Activated T-helper 2 cell treated with anti-CD3 and anti-CD28 coated beads, Interferon-gamma antibody, Interleukin-2, Interleukin-4, amounts not matched to agents 10 μg/mL and 5 μg/mL and 100 μg/mL, durations not matched to agents 14 hours and 24 hours and 36 hours (primary cell): ENCODE data around the gene FAM83F. TPM values are rescaled to one million over a fixed set of nuclear protein-coding genes. Genes with fewer than 3 reads are reported as not detected.

Experiments used
- DNase-seq: peaks from one replicate; pipeline ENCODE4 v3.0.0; 2021; ENCODE audit warnings: low spot score
- H3K27ac Mint-ChIP-seq: one replicate; pipeline ENCODE4 v1.8.0; 2021; ENCODE audit warnings: mixed read lengths
- H3K27me3 Mint-ChIP-seq: one replicate; pipeline ENCODE4 v1.8.0; 2021; ENCODE audit warnings: low read depth, mixed read lengths
- H3K36me3 Mint-ChIP-seq: one replicate; pipeline ENCODE4 v1.8.0; 2021; ENCODE audit warnings: low read depth, mixed read lengths
- H3K4me1 Mint-ChIP-seq: one replicate; pipeline ENCODE4 v1.8.0; 2021; ENCODE audit warnings: low read depth, mixed read lengths
- H3K4me3 Mint-ChIP-seq: one replicate; pipeline ENCODE4 v1.8.0; 2021; ENCODE audit warnings: low read depth, mild to moderate bottlenecking, moderate library complexity, mixed read lengths
- H3K9me3 Mint-ChIP-seq: one replicate; pipeline ENCODE4 v1.8.0; 2021; ENCODE audit warnings: mixed read lengths
- intact Hi-C: fragments of 100-400 bp; cut with micrococcal nuclease; formaldehyde crosslinking; loops from one replicate; pipeline ENCODE4 v1.15.1; 2023
- total RNA-seq: library from RNA; stranded (reverse); gene quantifications from 2 replicates; pipeline ENCODE4 v1.2.3, GENCODE V29; 2022

FAM83F gene
- total RNA-seq, 1 donor from 2014 or later = 0.07 TPM

DNA sequence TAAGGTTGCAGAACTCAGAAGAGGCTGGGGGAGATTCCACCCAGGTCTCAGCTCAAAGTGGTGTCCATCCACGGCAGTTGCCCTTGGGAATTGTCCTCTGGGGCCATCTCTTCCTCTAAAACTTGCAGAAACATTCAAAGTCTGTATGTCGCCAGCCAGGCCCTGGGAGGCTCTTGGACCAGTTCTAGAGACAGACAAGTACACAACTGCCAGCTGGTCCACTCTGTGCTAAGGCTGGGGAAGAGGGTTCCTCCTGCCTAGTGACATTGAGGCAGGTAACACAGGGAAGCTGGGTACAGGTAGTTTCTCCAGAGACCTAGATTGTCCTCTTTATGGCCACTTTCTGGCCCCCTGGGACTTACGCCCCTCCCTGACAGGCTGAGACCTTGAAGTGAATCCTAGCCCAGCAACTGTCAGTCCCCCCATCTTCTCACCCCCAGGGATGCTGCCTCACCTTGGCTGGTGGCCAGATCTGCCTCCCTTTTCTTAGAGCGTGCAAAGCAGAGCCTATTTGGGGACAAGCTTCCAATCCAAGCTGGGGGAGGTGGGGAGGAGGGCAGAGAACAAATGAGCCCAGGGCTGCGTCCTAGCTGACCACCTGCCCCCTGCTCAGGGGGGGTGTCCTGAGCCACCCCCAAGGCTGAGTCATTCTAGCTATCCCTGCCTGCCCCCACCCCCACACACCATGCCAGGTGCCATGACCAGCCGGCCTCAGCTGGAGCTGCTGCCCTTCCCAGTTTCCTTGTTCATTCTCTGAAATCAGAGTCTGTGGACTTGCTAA, 8.4 kb downstream of the FAM83F start:
- no peaks in the 10 kb centered on the region for H3K9me3 Mint-ChIP-seq
- no peak overlapping the region for H3K27ac Mint-ChIP-seq
- H3K27me3 Mint-ChIP-seq = peaks cover 33% of the 10 kb centered on the region
- no peak for DNase-seq
- no peak overlapping the region for H3K4me3 Mint-ChIP-seq
- intact Hi-C loops = no loop called here
- H3K4me1 Mint-ChIP-seq = no peaks in the 10 kb centered on the region
- H3K36me3 Mint-ChIP-seq = no peaks in the 10 kb centered on the region

DNA sequence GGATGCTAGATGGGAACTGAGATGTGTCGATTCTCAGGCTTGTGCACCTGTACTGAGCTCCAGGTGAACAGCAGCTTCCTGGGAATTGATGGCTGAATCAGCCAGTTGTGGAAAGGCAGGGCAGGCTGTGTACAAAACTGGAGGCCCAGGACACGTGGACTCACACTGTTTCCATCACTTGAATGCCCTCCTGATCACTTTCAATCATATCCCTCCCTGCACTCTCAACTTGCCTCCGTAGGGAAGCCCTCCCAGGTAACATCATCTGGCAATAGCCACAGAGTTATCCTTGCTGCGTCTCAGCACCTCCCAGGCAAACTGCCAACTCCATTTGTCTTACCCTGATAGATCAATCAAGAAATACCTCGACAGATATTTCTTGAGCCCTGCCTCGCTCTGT, 10.1 kb downstream of the FAM83F start:
- DNase-seq = no peak
- H3K27me3 Mint-ChIP-seq = peaks cover 39% of the 10 kb centered on the region
- intact Hi-C loops = no loop called here
- no peaks in the 10 kb centered on the region for H3K9me3 Mint-ChIP-seq
- H3K4me1 Mint-ChIP-seq = peaks cover 3% of the 10 kb centered on the region
- H3K36me3 Mint-ChIP-seq = no peaks in the 10 kb centered on the region
- H3K27ac Mint-ChIP-seq = no peak overlapping the region
- H3K4me3 Mint-ChIP-seq = no peak overlapping the region

DNA sequence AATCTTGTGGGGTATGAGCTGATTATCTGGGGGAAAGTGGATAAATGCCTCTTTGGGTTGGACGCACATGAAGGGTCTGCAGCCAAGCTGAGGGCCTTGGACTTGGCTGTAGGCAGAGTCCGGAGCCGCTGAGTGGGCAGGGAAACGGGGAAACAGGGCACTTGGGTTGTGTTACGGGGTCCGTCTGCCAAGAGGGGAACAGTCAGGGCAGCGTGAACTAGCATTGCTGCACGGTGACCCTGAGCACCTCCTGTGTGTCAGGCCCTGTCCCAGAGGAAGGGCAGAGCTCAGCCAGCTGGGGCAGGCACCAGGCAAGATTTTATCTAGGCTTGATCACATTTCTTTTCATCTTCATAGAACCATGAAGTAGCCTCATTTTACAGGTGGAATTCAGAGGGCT, 11.9 kb downstream of the FAM83F start:
- Mint-ChIP-seq H3K27ac (no peak overlapping the region), H3K27me3 (peaks cover 33% of the 10 kb centered on the region)
- intact Hi-C loops = no loop called here

DNA sequence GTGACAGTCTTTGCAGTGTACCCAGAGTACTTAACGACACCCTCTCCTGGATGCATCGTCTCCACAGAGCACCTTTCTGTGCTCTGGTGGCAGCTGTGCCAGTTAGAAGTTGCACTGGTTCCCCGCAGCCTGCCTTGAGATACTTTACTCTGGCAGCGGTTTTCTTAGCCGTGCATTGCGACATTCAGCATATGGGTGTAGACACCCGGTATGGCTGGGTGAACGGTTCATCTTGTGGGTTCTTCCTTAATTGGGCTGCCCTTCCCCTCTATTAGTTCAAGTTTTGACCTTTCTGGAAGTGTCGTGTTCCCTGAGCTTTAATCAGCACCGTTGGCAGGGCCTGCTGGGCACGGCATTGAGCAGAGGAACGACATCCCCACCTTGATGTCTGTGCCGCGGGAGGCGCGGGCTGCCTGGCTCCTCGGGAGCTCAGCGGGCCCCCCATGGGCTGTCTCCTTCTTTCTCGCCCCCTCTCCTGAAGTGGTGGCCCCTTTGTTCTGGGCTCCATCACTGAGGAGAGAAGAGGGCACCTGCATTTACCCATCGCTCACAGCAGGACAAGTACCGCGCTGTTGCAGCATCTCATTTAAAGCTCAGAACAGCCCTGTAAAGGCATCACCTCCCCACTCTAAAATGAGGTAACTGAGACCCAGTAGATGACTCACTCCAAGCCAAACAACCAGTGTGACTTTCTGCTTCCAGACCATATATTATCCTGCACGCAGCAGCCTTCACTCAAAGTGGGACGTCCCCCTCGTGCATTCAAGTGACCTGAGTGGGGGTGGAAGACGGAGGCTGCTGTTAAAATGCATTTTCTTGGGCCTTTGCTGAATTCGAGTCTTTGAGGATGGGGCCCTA, 13.3 kb downstream of the FAM83F start:
- no peak overlapping the region for H3K27ac Mint-ChIP-seq
- peaks cover 3% of the 10 kb centered on the region for H3K4me1 Mint-ChIP-seq
- H3K9me3 Mint-ChIP-seq = no peaks in the 10 kb centered on the region
- intact Hi-C loops = no loop called here
- H3K36me3 Mint-ChIP-seq = no peaks in the 10 kb centered on the region
- peaks cover 30% of the 10 kb centered on the region for H3K27me3 Mint-ChIP-seq
- no peak for DNase-seq
- H3K4me3 Mint-ChIP-seq = no peak overlapping the region

More for the DNA sequence above, 11.9 kb downstream of the FAM83F start:
- no peak for DNase-seq
- Mint-ChIP-seq H3K4me1 (peaks cover 3% of the 10 kb centered on the region), H3K9me3 (no peaks in the 10 kb centered on the region), H3K4me3 (no peak overlapping the region), H3K36me3 (no peaks in the 10 kb centered on the region)

DNA sequence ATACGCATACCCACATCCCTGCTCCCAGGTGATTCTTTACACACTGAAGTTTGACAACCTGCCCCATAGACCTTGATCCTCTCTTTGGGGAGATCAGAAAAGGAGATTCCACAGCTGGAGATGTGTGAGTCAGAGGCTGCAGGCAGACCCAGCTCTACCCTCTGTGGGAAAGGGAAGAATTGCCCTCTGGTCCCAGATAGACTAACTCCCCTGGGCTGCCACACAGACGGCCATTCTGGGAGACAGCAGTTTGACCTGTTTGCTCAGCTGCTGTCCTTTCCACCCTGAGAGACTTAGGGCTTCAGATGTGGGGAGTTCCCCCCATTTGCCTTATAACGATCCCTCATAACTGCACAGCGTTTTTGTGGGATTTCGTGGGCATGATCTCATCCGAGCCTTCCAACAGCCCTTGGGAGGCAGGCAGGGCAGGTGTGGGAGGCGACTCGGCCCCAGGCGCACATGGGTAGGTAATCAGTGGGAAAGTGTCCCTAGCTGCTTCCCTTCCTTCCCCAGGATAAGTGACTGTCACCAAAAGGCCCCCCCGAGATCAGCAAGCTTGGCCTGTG, 14.1 kb downstream of the FAM83F start:
- Mint-ChIP-seq H3K4me1 (peaks cover 3% of the 10 kb centered on the region), H3K27ac (no peak overlapping the region), H3K9me3 (no peaks in the 10 kb centered on the region), H3K27me3 (peaks cover 32% of the 10 kb centered on the region), H3K4me3 (no peak overlapping the region), H3K36me3 (no peaks in the 10 kb centered on the region)
- no peak for DNase-seq
- intact Hi-C loops = no loop called here

DNA sequence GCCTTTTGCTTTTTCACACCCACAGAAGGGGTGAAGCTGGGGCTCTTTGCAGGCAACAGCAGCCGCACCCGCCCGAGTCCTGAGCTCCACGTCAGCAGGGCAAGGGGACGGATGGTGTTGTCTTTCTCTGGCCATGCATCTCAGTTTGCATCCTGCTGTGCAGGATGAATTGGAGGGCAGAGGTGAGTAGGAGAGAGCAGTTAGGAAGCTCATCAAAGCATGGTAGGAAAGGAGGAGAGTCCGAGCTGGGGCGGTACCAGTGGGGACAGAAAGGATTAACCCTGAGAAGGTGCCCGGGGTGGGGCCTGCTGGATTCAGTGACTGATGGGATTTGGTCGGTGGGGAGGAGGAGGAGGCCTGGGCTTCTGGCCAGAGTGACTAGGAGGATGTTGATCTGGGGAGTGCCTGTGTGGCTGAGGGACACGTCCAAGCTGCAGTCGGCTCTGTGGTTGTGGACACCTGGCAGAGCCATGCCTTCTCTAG, 14.6 kb downstream of the FAM83F start:
- Mint-ChIP-seq H3K4me3 (no peak overlapping the region), H3K27ac (no peak overlapping the region), H3K4me1 (peaks cover 3% of the 10 kb centered on the region), H3K36me3 (no peaks in the 10 kb centered on the region), H3K27me3 (peaks cover 35% of the 10 kb centered on the region), H3K9me3 (no peaks in the 10 kb centered on the region)
- intact Hi-C loops = no loop called here
- DNase-seq = no peak

DNA sequence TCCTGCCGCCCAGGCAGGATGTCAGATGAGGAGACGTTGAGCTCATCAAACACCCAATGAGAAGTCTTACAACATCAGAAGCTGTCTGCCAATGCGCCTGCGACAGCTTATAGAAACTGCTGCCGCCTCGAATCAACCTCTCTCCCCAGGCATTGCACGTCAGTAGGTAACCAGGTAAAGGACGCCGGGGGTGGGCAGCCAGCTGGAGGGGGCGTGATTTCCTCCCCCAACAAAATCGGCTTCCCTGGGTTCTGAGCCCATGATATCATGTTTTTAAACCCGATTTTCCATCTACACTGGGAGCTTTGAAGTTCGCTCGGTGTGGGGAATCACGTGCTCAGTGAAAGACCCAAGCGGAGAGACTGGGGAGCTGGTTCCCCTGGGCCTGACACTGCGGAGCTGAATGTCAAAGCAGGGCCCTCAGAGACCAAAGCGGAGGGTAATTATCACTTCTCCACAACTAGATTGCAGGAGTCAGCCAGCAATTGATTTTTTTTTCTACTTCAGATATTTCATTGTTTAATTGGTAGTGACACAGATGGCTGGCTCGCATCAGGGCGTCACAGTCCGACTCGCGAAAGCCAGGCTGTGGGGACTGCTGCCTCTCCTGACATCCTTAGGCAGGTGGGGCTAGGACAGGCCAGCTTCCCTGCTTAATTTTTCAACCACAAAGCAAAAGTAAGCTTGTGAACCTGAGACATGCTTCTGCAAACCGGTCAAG, 15.4 kb downstream of the FAM83F start:
- Mint-ChIP-seq H3K27me3 (peaks cover 41% of the 10 kb centered on the region), H3K36me3 (no peaks in the 10 kb centered on the region), H3K27ac (no peak overlapping the region), H3K4me3 (no peak overlapping the region), H3K9me3 (no peaks in the 10 kb centered on the region), H3K4me1 (peaks cover 3% of the 10 kb centered on the region)
- no peak for DNase-seq
- intact Hi-C loops = no loop called here

DNA sequence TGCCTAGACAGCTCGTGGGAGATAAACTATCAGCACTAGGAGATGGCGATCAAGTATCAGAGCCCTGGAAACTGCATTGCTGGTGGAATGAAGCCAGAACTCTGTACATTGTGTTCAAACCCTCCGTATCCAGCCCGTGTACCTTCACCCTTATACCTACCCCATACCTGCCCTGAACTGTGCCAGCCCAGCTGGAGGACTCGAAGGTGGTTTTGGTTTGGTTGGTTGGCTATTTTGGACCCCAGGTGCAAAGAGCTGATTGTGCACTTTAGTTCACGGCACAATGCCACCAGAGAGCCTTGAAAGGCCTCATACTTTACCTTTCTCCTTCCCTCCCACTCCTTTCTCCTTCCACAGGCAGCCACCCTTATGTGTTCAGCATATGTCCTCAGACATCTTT, 16.0 kb downstream of the FAM83F start:
- Mint-ChIP-seq H3K4me3 (no peak overlapping the region), H3K36me3 (no peaks in the 10 kb centered on the region), H3K4me1 (peaks cover 6% of the 10 kb centered on the region), H3K9me3 (no peaks in the 10 kb centered on the region), H3K27ac (no peak overlapping the region), H3K27me3 (peaks cover 45% of the 10 kb centered on the region)
- DNase-seq = no peak
- intact Hi-C loops = no loop called here

DNA sequence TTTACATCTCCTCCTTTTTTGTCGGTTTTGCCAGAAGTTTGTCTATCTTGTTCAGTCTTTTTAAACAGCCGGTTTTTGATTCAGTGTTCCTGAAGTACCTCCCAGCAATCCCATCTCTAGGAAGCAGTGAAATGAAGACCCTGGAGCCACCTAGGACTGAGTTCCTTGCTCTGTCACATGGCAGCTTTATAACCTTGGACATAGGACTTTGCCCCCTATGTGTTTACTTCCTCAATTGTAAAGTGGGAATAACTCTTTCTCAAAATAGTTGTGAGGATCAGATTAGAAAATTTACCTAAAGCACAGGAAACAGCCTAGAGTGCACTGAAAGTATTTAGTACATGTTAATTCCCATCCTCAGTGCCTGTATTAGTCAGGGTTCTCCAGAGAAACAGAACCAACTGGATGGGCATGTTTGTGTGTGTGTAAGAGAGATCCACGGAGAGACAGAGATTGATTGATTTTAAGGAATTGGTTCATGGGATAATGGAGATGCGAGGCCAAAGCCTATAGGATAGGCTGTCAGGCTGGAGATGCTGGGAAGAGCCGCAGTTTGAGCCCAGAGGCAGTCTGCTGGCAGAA, 20.0 kb downstream of the FAM83F start:
- Mint-ChIP-seq H3K27ac (no peak overlapping the region), H3K9me3 (no peaks in the 10 kb centered on the region), H3K36me3 (no peaks in the 10 kb centered on the region), H3K4me3 (no peak overlapping the region), H3K4me1 (peaks cover 12% of the 10 kb centered on the region), H3K27me3 (peaks cover 27% of the 10 kb centered on the region)
- no peak for DNase-seq
- intact Hi-C loops = no loop called here

DNA sequence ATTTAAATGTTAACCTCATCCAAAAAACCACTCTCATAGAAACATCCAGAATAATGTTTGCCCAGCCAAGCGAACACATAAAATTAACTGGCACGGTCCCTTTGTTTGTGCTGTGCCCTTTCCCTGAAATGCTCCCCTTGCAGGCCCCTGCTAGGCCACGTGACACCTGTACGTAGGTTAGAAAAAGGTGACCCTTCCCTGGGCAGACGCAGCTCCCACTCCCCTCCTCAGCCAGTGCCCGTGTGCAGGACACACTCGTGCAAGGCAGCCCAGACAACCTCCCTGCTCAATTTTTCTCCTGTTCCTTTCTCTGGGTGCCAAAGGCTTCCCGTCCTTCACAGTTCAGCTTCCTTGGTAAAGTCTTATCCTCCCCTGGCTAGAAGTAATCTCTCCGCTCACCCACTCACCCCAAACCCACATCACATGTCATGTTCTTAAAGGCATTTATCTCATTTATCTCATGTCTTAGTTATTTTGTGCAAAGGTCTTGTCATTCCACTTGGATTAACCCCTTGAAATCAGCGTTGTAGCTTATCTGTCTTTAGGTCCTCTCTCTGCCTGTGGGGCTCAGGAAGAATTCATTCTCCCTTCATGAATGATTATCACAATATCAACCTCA, 20.7 kb downstream of the FAM83F start:
- H3K27ac Mint-ChIP-seq = no peak overlapping the region
- peaks cover 11% of the 10 kb centered on the region for H3K4me1 Mint-ChIP-seq
- H3K9me3 Mint-ChIP-seq = no peaks in the 10 kb centered on the region
- H3K27me3 Mint-ChIP-seq = peaks cover 26% of the 10 kb centered on the region
- intact Hi-C loops = no loop called here
- no peaks in the 10 kb centered on the region for H3K36me3 Mint-ChIP-seq
- H3K4me3 Mint-ChIP-seq = no peak overlapping the region
- DNase-seq = no peak

DNA sequence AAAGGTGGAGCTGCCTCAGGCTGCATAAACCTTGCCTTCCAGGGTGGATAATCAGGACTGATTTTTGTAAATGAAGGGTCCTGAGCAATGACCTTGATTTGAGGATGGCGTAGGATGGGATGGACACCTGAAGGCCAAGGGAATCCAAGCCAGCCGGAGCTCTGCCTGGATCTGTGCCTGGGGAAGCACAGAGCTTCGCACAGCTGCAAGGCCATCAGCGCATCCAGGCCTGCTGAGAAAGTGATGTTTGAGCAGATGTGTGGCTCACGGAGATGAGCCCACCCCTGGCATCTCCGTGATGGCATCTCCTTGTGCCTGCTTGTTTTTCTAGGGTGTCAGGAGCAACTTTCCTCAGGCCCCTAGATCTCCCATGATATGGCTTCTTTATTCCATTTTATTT, 23.3 kb downstream of the FAM83F start:
- H3K4me1 Mint-ChIP-seq = peaks cover 11% of the 10 kb centered on the region
- H3K9me3 Mint-ChIP-seq = no peaks in the 10 kb centered on the region
- intact Hi-C loops = no loop called here
- no peak for DNase-seq
- H3K4me3 Mint-ChIP-seq = no peak overlapping the region
- H3K27me3 Mint-ChIP-seq = peaks cover 18% of the 10 kb centered on the region
- H3K27ac Mint-ChIP-seq = no peak overlapping the region
- no peaks in the 10 kb centered on the region for H3K36me3 Mint-ChIP-seq

DNA sequence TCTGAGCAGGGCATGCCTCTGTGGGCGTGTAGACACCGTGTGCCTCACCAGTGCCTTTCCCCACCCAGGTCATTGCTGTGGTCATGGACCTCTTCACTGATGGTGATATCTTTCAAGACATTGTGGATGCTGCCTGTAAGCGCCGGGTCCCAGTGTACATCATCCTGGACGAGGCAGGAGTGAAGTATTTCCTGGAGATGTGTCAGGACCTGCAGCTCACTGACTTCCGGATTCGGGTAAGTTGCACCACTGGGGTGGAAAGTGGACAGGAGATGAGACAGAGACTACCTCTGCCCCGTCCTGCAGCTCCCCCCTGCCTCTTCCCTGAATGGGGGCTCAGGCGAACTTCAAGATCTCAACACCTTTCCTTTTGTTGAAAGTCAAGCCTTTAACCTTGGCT, 24.3 kb downstream of the FAM83F start:
- H3K27me3 Mint-ChIP-seq = peaks cover 12% of the 10 kb centered on the region
- H3K36me3 Mint-ChIP-seq = no peaks in the 10 kb centered on the region
- H3K4me3 Mint-ChIP-seq = no peak overlapping the region
- no peak overlapping the region for H3K27ac Mint-ChIP-seq
- peaks cover 11% of the 10 kb centered on the region for H3K4me1 Mint-ChIP-seq
- no peak for DNase-seq
- intact Hi-C loops = no loop called here
- H3K9me3 Mint-ChIP-seq = no peaks in the 10 kb centered on the region
